OCI-M2 (cell line): Measurements from ENCODE around the gene NBEA.

ENCODE experiments used
- DNase-seq: peaks from one replicate; lab custom pipeline; 2025; ENCODE audit not compliant: unreplicated experiment; lab: John Stamatoyannopoulos, UW

The NBEA gene

DNA sequence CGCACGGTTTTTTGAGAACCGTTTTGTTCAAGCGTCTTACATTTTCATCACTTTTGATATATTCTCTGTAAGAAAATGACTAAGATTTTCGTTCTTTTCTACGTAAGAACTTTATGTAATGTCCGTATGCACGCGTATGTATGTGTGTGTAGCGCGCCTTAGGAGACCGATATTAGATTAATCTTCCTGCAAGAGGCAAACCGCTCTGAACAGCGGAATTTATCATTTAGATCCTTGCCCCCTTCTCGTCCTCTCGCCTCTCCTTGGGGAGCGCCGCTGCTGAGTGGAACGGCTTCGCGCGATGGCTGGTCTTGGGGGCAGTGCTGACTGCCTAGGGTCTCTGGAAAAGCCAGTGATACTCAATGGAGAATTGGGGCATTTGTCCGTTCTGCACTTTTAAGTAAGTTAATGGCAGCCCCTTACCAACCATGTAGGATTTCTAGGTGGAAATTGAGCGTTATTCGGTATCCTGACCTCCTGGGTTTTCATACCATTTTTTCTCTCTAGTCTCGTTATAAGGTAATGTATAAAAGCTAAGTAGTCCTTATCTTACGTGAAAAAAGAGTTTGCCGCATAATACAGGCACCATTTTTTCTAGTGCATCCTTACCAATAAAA is 529.7 kb downstream of the NBEA start:
- no peak for DNase-seq

DNA sequence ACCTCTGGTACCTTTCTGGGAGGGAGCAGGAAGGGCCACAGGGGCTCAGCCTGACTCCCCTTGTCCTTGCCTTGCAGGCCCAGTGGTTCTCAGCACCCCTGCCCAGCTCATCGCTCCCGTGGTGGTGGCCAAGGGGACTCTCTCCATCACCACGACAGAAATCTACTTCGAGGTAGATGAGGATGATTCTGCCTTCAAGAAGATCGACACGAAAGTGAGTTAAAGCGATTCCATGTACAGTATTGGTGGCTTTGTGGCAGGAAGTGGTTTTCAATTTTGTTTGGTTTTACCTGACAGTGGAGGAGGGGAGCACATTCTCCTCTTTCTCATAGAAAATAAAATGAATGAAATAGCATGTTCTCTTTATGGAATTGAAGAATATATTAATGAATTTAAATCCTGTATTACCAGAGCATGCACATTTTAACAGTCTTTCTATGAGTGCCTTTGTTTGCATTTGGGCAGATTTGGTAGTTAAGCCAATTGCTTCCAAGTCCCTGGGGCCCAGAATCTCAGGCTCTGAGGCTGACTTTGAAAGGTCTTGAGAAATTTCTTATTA is 530.3 kb downstream of the NBEA start:
- no peak for DNase-seq

DNA sequence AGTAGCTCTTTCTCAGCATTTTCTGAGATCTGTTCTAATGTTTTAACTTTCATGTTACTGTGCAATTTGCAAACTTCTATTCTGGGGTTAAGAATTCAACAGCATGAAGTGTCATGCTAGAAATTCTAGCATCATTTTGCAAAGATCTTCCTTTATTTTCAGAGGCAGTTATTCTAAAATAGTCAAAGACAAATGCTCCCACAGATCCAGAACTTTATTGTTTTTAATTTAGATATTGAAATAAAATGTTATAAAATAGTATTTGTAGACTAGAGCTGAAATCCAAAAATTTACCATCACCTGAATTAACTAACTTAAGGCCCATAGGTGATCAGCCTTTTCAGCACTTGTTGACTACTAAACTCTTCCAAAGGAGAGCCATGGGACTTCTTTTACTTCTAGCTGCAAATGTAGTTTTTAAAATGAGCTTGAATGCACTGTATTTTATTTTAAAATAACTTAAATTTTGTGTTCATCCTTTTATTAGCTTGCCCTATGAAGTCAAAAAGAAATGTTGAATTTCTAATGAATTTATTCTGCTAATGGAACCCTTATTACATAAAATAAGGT is 531.2 kb downstream of the NBEA start:
- DNase-seq, result no peak

DNA sequence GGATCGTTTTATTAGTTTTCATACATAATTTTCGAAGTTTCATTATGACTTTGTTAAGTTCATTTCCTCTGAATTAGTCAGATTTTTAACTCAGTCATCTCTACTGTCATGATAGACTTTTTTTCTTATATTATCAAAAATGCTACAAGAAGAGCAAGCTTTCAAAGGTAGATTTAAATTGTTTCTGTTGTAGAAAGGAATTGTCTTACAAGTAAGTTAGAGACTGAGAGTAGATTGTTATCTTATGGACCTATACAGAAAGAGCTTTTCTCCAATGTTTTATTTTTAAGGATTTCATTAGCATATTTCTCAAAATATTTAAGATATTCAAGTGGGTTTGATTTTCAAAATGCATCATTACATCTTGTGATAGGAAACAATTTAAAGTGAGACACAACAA is 531.7 kb downstream of the NBEA start:
- DNase-seq, result no peak

DNA sequence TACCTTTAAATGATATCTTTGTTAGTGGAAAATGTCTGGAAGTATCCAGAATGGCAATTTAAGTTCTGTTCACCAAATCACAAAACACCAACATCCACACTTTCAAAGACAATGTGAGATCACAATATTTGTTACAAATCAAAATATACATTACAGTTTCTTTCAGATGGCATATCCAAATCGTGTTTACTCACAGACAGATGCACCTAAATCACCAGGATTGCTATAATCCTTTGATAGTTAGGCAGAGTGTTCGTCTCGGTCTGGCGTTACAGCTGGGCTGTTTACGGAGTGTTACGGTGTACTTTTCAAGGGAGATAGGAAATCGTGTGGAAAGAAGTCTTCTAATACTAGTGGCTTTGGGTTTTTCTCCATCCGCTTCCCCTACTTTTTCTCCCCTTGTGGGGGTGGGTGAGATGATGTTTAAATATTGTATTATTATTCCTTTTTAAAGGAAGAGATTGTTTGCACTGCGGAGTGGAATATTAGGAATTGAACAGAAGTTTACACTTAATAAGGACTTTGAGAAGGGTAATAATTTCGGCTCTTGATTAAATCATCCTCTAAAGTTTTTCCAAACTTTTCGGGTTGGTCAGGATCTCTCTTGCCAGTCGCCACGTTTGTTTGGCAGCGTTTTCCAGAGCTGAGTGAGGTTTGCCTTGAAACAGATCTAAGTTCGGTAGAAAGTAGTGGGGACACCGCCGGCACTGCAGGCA is 532.6 kb downstream of the NBEA start:
- no peak for DNase-seq

DNA sequence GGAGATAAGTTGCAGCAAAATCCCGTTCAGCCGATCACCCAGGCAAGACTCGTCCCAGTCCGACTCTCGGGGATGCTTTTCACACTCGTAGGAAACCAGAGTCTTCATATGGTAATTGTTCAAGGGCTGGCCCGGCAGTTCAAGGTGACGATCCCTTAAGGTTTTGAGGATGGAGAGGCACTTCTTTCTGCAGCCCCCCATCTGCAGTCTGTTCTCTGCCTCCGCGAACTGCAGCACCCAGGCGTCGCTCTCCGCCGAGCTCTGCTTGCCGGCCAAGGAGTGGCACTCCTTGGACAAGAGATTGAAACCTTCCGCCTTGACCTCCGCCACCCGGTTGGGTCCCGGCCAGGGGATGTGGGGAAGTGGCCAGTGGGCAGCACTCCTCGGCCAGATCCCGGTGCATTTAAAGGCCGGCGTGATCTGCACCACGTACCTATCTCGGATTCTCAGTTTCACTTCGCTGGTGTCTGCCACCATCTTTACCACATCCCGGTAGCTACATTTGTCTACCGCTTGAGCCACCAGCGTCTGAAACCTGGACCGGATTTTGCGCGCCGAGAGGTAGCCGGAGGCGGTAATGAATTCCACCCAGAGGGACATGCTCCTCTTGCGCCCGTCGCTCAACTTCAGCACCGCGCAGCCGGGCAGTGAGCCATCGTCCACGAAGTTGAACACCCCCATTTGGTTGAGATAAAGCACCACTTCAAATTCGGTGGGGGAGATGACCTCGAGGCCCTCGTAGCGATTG is 533.3 kb downstream of the NBEA start:
- no peak for DNase-seq

DNA sequence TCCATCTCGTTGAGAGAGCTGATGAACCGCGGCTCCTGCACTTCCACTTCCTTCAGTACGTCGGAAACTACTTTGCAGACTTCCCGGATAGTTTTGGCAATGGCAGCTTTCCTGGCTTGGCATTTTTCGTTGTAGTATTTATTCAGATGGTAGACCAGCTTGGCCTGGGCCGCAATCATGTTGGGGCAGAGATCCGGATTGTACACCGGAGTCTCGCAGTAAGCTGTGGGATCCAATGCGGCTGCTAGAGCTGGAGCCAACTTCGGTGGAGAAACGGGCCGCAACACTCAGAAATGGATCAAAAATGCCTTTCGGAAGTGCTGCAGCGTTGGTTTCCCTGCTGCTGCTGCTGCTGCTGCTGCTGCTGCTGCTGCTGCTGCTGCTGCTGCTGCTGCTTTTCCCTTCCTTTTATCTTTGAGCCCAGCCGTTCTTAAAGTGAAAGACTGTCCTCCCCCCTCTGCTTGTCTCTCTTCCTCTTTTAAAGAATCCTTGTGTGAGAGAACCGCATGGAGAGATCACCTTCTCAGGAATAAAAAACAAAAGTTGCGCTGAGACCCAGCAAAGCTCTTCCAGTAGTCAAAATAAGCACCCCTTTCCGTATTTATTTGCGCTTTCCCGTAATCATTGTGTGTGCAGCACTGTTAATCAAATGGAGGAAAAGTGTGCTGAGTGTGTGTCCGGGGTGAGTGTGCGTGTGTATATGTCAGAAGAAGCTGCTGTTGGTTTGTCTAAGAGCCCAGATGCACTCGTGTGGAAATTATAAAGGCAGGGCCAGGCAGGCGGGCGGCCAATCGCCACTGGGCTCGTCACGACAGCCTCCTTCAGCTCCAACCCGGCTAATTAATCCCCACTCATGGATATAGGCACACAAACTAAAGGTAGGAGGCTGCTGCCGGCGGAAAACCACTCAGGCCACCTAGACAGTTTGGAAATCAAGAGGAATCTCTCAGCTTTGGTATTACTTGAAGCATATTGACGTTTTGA is 534.2 kb downstream of the NBEA start, which contains the start of gene MAB21L1:
Gene MAB21L1 (minus strand): TSS at position 730 of the 984 bp plus-strand sequence. CDS start 551 bp downstream, at position 179.
- DNase-seq, result no peak

DNA sequence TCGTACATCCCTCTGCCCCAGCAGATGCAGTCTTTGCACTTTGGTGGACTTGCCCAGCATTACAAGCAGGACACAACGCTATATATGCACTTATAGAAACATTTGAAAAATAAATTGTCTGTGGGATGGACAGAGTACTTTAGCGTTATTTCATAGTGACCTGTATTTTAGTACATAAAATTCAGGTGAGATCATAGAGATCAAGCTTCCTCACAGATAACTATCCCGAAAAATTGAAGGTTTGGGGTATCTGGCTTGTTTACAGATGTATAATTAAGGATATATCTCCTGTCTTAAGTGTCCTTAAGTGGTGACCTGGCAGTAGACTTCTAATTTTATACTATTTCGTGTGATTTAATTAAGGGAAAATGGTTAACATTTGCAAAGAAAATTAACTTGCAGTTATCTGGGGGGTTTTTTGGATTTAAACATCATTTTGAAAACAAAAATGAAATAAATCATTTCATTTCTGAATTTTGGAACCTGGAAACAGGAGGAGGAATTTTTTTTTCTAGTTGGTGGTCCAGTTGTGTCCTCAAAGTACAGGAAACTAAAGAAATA is 535.4 kb downstream of the NBEA start:
- no peak for DNase-seq

DNA sequence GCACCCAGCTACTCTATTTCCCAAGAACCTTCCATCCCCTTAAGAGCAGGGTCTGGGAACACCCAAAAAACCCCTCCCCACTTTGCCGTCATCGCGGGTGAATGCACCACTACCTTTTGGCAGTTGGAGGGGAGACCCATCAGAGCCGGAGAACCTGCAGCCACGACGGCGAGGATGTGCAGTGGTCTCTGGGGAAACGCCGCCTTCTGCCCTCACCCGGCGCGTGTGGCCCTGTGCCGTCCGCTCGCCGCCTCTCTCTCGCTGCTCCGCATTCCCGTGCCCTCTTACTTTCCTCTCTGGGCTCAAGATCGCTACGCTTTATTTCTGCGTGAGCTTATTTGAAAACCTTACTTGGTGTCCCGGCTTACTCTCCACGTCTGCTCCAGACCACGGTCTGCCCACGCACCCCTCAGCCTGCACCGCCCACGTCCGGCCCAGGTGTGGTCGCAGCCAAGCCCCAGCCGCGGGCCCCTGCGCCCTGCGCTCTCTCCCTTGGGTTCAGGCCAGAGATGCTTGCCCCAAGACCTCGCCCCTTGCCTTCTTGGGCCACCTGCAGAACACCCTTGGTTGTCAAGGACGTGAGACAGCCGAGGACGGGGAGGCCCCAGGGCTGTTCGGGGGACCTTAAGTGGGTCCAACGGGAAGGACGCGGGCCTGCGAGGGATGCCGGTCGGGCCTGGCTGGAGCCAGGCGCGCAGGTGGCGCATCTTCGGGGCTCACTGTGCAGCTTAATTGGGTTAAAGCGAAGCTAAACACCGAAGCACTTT is 536.4 kb downstream of the NBEA start:
- DNase-seq, result no peak

DNA sequence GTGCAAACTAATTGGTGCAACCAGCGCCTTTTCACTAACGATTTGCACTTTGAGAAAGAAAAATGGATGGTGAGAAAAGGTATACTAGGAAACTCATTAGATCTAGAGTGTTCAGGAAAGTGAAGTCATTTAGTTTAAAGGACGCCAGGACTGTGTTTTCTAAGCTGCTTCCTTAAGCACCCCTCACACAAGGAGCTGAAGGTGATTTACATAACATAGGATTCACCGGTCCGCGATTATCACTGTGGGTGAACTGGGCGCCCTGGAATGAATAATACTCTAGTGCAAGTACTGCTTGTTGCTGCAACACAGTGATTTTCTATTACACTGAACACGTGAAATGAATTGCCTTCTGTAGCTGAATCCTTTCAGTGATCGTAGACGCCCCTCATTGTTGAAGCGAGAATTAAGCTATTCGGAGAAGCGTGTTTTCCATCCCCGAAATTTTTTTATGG is 537.0 kb downstream of the NBEA start:
- no peak for DNase-seq

DNA sequence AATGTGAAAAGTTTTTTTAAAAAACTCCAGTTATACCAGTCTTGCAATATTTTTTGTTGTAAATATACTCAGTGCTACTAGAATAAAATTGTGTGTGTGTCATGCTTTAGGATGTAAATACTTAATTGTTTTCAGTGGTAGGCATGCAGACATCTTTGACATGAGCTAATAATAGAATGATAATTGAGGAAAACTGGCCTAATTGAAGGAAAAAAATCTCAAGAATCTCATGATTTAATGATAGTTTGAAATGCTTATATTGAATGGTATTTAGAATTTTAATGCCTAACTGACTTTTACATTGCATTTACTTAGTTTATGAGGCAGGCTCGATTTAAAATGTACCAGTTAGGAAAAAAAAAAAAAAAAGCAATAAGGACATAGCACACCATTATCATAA is 537.6 kb downstream of the NBEA start:
- no peak for DNase-seq

DNA sequence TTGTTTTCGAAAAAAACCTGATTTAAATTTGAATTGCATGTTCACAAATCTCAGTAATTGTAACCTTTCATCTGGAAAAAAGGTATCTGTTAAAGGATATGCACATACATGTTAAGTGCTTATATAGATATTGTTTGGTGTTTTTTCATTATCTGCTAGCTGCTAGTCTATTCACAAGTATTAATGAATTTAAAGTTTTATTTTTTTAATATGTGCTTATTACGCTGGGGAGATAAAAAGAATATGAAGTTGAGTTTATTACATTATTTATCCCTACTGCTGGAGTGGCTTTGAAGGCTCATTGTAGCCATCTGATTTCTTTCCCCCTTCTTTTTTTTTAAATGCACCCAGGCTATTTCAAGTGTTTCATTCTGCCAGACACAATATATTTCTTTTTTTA is 538.3 kb downstream of the NBEA start:
- DNase-seq, result no peak

DNA sequence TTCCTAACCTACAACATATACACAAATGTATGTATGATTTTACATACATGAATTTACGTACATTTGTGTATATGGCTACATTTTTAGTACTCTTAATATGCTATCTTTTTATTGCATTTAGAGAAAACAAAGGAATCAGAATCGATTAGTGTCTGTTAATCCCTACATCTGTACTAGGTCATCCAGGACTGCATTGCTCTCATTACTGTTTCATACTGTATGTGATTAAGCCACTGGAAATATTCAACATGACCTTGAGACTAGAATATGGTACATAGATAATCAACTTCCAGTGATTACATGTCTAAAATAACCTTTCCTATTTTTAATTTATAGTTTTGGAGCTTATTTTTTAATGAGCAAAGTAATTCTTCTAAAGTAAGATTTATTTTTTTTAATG is 539.7 kb downstream of the NBEA start:
- DNase-seq, result no peak

DNA sequence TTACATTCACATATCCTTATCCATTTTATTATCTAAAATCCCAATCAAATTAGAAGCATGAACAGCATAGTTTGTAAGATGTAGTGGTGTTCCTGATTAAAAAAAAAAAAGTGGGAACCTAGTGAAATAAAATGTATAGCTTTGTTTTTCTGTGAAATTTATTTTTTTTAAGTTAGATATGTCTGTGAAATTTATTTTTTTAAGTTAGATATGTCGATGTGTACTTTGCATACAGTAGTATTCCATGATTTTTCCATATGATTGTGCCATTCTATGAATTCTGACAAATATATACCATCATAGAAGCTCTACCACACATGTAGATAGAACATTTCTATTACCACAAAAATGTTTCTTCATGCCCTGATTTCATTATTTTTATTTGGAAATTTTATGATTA is 540.5 kb downstream of the NBEA start:
- DNase-seq, result no peak

DNA sequence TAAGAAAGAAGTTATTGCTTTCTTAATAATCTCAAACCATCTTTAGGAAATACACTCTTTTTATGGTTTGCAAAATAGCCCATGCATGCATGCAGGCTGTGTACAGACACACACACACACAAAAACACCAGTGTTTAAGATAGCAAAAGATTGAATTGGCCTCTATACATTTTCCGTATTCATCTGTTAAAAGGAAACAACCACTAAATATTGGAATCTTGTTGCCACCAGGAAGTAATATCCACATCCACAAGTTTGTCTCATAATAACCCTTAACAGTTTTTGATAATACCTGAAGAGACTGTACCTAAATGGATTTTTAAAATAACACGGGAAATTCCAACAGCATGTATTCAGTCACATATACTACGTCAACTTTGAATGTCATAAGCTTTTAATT is 541.7 kb downstream of the NBEA start:
- no peak for DNase-seq

DNA sequence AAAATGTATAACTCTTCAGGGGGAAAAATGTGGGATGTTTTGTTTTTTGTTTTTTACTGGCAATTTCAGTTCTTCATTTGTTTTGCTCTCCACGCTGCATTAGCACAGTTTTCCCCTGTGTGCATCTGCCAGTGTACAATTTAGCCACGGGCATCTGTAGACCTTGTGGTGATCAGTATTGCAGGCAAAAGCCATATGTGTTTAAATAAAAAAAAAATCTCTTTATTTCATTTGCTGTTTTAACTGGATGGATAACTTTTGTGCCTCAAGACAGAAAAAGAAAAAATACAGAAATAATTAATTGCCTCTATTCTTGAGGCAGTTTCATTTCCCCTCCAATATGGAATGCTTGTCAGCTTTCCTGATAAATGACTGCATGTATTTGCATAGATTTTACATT is 542.3 kb downstream of the NBEA start:
- no peak for DNase-seq

DNA sequence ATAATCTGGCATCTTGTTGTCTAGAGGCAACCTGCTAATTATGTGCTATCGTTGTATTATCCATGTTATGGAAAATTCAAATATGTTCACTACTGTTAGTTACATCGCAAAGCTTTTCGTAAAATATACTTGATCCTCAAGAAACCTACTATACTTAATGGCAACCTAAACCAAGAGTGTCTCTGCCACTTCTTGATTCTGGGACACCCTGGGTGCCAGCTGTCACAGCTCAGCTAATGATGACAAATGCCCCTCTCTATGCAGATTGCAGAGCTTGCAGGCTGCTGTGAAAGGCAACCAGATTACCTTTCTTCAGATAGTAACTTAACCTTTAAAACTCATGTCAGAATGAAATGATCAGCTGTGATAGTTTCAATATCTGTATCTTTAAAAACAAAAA is 543.4 kb downstream of the NBEA start:
- no peak for DNase-seq

DNA sequence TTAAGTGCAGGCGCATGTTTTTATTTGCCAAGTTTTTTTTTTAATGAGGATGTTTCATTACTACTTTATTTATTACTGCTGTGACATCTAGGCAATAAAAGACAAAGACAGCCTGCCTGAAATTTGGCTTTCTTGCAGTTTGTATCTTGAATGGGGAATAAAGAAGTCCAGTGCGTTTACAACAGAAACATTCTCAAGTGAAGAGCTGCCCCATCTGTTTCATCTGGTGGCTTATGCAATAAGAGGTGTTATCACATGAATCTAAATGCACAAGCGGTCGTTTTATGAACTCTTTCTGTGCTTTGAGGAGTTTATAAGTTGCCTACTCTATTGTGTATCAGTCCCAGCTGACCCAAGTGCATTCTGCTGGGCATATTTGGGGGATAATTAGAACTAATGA is 547.0 kb downstream of the NBEA start:
- DNase-seq, result no peak

DNA sequence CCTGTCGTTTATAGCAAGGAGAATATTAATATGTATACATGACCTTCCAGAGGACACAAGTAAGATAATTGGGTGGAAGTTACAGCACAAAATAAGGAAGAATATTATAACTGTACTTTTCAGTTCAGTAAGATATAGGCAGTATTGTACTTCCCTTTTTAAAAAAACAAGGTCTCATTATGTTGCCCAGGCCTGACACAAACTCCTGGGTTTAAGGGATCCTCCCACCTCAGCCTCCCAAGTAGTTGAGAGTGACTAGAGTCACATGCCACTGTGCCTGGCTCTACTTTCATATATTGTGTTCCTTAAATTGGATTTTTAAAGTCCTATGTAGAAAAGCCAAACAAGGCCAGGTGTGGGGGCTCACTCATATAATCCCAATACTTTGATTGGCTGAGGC is 553.9 kb downstream of the NBEA start:
- no peak for DNase-seq
